Upper lobe of left lung (tissue), 6 donors: ENCODE measurements around the gene FAM181A. TPM values are rescaled to one million over a fixed set of nuclear protein-coding genes. Genes with fewer than 3 reads are reported as not detected.

Experiments
- ATAC-seq, 2 donors: fragments of 200-7000 bp; cut with Tn5 transposase; one replicate each; pipeline ENCODE4 v1.9.1; 2022; ENCODE audit warnings: mild to moderate bottlenecking in 2 of 2, moderate library complexity in 2 of 2; ENCODE audit not compliant: low FRiP score in 2 of 2
- DNase-seq, 2 donors: peaks; one replicate each; pipeline ENCODE4 v3.0.0-alpha.2; 2019 to 2020
- H3K27ac ChIP-seq, 4 donors: fragments of 200-600 bp; sonication (generic); one replicate each; pipeline ENCODE4 v1.5.1; 2016 to 2019
- H3K27me3 ChIP-seq, 4 donors: fragments of 200-600 bp; sonication (generic); one replicate each; pipeline ENCODE4 v1.5.1; 2017 to 2019
- H3K36me3 ChIP-seq, 4 donors: fragments of 200-600 bp; sonication (generic); one replicate each; pipeline ENCODE4 v1.5.1; 2016 to 2019
- H3K4me1 ChIP-seq, 4 donors: fragments of 200-600 bp; sonication (generic); one replicate each; pipeline ENCODE4 v1.5.1; 2018 to 2019
- H3K4me3 ChIP-seq, 4 donors: fragments of 200-600 bp; sonication (generic); one replicate each; pipeline ENCODE4 v1.5.1; 2017 to 2019; ENCODE audit warnings: mild to moderate bottlenecking in 2 of 4, moderate library complexity in 1 of 4
- H3K9me3 ChIP-seq, 4 donors: fragments of 200-600 bp; sonication (generic); one replicate each; pipeline ENCODE4 v1.5.1; 2018 to 2019
- EP300 ChIP-seq, 4 donors: sonication (generic); formaldehyde crosslinking; IDR thresholded peaks; one replicate each; pipeline ENCODE4 v1.5.1; 2017; ENCODE audit warnings: antibody characterized with exemption in 4 of 4, control low read depth in 2 of 4
- POLR2A ChIP-seq, 4 donors: fragments of 450-650 bp; IDR thresholded peaks; one replicate each; pipeline ENCODE4 v1.5.1; 2016 to 2017; ENCODE audit warnings: antibody characterized with exemption in 4 of 4, mild to moderate bottlenecking in 2 of 4
- POLR2AphosphoS5 ChIP-seq, 2 donors: sonication (generic); formaldehyde crosslinking; IDR thresholded peaks; one replicate each; pipeline ENCODE4 v1.5.1; 2017; ENCODE audit warnings: antibody characterized with exemption in 2 of 2
- WGBS, 2 donors: methylation state at CpG; one replicate each; pipeline ENCODE4 v1.1.5; 2017 to 2018; 5-methylcytosine and 5-hydroxymethylcytosine counted together
- total RNA-seq, 6 donors: library from RNA; depleted of rRNA in 4 of 6; stranded (reverse); fragments of >200 nt in 4 of 6; gene quantifications; one replicate each; pipeline versions ENCODE4 v1.1.0 to v1.2.1, GENCODE V29; 2016 to 2021
- TF ChIP-seq, protein P1 (sequence below), 6 experiments: fragments of 450-650 bp in 4 of 6; fragments of 200-600 bp in 2 of 6; sonication (generic) in 2 of 6; IDR thresholded peaks; one replicate each; pipeline ENCODE4 v1.5.1; 2016 to 2019; ENCODE audit warnings: antibody characterized with exemption in 6 of 6
- donor health status: DM: no; HTN: no; CAD: no; lungs with moderate emphysema.
- donor health status: DM: no; HTN: yes; CAD: no; lungs with severe emphysema.

The FAM181A gene
- total RNA-seq, 6 donors from 2014 or later: 1.6 to 13.4 (median 1.9) TPM; not detected in 2

DNA sequence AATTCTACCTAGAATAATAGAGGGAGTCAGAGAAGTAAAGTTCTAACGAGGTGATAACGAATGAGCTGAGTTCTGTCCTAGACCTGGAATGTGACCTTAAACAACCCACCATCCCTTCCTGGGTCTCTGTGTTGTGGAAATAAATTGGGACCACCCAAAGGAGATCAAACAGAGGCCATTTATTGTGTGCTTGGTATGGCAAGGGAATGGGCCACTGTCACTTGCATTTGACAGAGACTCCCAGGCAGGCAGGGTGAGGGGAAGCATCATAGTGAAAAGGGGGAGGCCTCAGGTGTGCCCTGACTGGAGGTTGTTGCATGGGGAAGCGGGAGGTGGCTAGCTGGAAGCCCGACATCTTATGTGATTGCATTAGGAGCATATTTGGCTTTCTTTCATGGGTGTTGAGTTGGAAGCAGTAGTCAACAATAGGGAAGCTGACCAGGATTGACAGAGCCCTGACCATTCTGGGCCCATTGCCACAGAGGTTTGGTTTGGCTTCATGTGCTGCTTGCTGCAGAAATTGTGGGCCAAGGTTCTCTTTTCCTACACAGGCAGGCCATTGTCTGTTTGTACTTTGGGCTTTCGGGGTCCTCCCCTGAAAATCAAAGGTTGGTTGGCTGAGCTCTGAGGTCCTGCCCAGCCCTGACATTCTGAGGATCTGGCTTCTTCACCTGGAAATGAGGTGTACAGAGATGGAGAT, 17.6 kb upstream of the FAM181A start:
- H3K9me3 ChIP-seq: peaks cover 0 to 4% (median 0%) of the 10 kb centered on the region in 4 donors
- TF ChIP-seq POLR2A (IDR thresholded peaks at IDR 0.05): no peak
- no peak for TF ChIP-seq EP300 (IDR thresholded peaks at IDR 0.05)
- TF ChIP-seq, protein P1, sequence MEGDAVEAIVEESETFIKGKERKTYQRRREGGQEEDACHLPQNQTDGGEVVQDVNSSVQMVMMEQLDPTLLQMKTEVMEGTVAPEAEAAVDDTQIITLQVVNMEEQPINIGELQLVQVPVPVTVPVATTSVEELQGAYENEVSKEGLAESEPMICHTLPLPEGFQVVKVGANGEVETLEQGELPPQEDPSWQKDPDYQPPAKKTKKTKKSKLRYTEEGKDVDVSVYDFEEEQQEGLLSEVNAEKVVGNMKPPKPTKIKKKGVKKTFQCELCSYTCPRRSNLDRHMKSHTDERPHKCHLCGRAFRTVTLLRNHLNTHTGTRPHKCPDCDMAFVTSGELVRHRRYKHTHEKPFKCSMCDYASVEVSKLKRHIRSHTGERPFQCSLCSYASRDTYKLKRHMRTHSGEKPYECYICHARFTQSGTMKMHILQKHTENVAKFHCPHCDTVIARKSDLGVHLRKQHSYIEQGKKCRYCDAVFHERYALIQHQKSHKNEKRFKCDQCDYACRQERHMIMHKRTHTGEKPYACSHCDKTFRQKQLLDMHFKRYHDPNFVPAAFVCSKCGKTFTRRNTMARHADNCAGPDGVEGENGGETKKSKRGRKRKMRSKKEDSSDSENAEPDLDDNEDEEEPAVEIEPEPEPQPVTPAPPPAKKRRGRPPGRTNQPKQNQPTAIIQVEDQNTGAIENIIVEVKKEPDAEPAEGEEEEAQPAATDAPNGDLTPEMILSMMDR (IDR thresholded peaks at IDR 0.05): no peak
- no peak for TF ChIP-seq POLR2AphosphoS5 (IDR thresholded peaks at IDR 0.05)
- H3K27ac ChIP-seq: no peak overlapping the region
- no peaks in the 10 kb centered on the region for H3K36me3 ChIP-seq
- no peak for ATAC-seq
- H3K4me1 ChIP-seq: no peaks in the 10 kb centered on the region
- no peak overlapping the region for H3K4me3 ChIP-seq
- no peaks in the 10 kb centered on the region for H3K27me3 ChIP-seq
- 79 to 85% methylated on average over 5 of the region's 5 CpGs for WGBS, 2 donors
- no peak for DNase-seq

DNA sequence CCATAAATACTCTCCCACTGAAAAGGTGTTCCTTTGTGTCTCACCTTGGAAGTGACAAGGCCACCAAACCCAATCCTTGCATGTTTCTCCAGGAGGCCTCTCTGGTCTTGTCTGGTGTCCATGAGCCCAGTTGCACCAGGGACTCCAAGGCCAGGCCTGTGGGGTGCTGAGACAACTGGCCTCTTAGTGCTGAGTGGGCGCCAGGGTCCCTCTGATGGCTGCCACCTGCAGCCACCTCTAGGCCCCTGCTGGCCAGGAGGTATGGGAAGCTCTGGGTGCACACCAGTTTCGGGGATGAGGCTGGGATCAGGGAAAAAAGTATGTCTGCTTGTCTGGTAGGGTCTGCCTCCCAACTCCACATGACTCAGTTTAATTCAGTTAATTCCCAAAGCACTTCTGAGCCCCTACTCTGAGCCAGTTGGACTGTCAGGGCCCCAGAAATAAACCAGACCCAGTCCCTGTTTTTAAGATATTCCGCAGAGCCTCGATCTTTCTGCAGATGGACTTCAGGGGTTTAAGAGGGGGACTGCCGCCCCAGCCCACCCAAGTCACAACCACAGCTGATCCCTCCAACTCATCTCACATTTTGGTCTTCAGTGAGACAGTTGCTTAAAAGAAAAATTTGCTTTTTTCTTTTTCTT, 15.0 kb upstream of the FAM181A start:
- no peak for ATAC-seq

DNA sequence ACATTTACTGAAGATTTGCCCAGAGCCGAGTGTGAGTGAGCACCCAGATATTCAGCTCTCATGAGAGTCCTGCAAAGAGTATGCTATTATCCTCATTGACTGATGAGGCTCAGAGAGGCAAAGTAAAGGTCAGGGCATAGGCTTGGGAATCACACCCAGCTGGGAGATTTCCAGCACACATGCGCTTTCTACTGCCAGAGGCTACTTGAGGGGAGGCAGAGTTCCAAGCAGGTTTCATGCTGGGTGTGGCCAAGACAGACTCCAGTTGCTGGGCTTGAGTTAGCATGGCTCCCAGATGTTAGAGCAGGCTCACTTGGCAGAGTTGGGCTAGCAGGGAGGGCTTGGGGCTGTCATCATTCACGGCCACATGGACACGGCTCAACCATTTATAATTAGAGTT, 14.4 kb upstream of the FAM181A start:
- Histone ChIP-seq H3K4me1 (peaks cover 0 to 10% (median 3%) of the 10 kb centered on the region in 4 donors), H3K27ac (no peak overlapping the region), H3K27me3 (no peaks in the 10 kb centered on the region), H3K9me3 (peaks cover 0 to 5% (median 0%) of the 10 kb centered on the region in 4 donors), H3K36me3 (no peaks in the 10 kb centered on the region), H3K4me3 (no peak overlapping the region)
- TF ChIP-seq POLR2A (IDR thresholded peaks at IDR 0.05): no peak
- TF ChIP-seq POLR2AphosphoS5 (IDR thresholded peaks at IDR 0.05): no peak
- no peak for TF ChIP-seq EP300 (IDR thresholded peaks at IDR 0.05)
- TF ChIP-seq, protein P1 (IDR thresholded peaks at IDR 0.05): no peak
- ATAC-seq (no peak), DNase-seq (no peak)
- WGBS, 2 donors: 76 to 83% methylated on average over 4 of the region's 4 CpGs

More for the DNA sequence above, 15.0 kb upstream of the FAM181A start:
- H3K4me1 ChIP-seq: peaks cover 0 to 9% (median 2%) of the 10 kb centered on the region in 4 donors
- TF ChIP-seq POLR2AphosphoS5 (IDR thresholded peaks at IDR 0.05) (no peak), EP300 (IDR thresholded peaks at IDR 0.05) (no peak), POLR2A (IDR thresholded peaks at IDR 0.05) (no peak)
- TF ChIP-seq, protein P1 (IDR thresholded peaks at IDR 0.05): no peak
- 75 to 87% methylated on average over 4 to 5 of the region's 5 CpGs for WGBS, 2 donors
- peaks cover 0 to 5% (median 0%) of the 10 kb centered on the region in 4 donors for H3K9me3 ChIP-seq
- no peak for DNase-seq
- no peaks in the 10 kb centered on the region for H3K27me3 ChIP-seq
- H3K4me3 ChIP-seq: no peak overlapping the region
- H3K36me3 ChIP-seq: no peaks in the 10 kb centered on the region
- no peak overlapping the region for H3K27ac ChIP-seq

DNA sequence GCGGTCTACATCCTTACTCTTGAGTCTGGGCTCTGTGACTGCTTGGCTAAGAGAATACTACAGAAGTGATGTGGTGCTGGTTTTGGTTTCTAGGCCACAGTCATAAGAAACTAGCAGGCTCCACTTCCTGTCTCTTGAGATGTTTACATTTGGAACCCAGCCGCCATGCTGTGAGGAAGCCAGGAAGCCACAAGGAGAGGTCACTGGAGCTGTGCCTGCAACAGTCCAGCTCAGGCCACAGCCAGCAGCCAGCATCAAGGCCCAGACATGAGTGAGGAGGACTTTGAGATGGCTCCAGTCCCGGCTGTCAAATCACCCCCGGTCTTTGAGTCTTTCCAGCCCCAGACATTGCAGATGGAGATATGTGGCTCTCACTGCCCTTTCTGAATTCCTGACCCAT, 12.9 kb upstream of the FAM181A start:
- Histone ChIP-seq H3K4me3 (no peak overlapping the region), H3K27ac (no peak overlapping the region), H3K9me3 (peaks cover 0 to 5% (median 0%) of the 10 kb centered on the region in 4 donors), H3K36me3 (no peaks in the 10 kb centered on the region), H3K27me3 (no peaks in the 10 kb centered on the region), H3K4me1 (peaks cover 0 to 10% (median 3%) of the 10 kb centered on the region in 4 donors)
- WGBS, 2 donors: 83 to 84% methylated on average over 4 of the region's 4 CpGs
- TF ChIP-seq POLR2AphosphoS5 (IDR thresholded peaks at IDR 0.05) (no peak), POLR2A (IDR thresholded peaks at IDR 0.05) (no peak), EP300 (IDR thresholded peaks at IDR 0.05) (no peak)
- TF ChIP-seq, protein P1 (IDR thresholded peaks at IDR 0.05): no peak
- no peak for DNase-seq
- ATAC-seq: no peak
